Stimulated activated CD4-positive, alpha-beta T cell treated with anti-CD3 and anti-CD28 coated beads, Interleukin-1b, Interleukin-23, amount 100 ng/mL, for 48 hours (primary cell): ENCODE measurements around the gene TUBGCP6.

Experiments used
- DNase-seq: peaks from one replicate; pipeline ENCODE4 v3.0.0-alpha.2; 2020

TUBGCP6 gene

GRCh38 chr22:50167689-50168489, 76.9 kb downstream of the TUBGCP6 start:
- DNase-seq: no peak
